Spleen (tissue), 7 donors: ENCODE measurements around the gene RSAD1.

Experiments
- CTCF ChIP-seq, 11 experiments: fragments of 200-600 bp in 7 of 11; fragments of 450-650 bp in 4 of 11; sonication (generic) in 4 of 11; IDR thresholded peaks in 8 of 11; conservative IDR thresholded peaks in 3 of 11; 1 replicate in 7 of 11; 2 replicates in 4 of 11; pipeline versions ENCODE4 v1.4.0 to v1.8.0; 2016 to 2021; ENCODE audit warnings: antibody characterized with exemption in 11 of 11, inconsistent platforms in 4 of 11, mild to moderate bottlenecking in 1 of 11
- POLR2A ChIP-seq, 3 donors: fragments of 450-650 bp; IDR thresholded peaks; one replicate each; pipeline ENCODE4 v1.5.1; 2017; ENCODE audit warnings: antibody characterized with exemption in 3 of 3, mild to moderate bottlenecking in 1 of 3
- donor health status: DM: no; HTN: no; CAD: no; lungs with moderate emphysema.
- donor health status: DM: no; HTN: no; CAD: no.
- donor health status: DM: no; HTN: no; CAD: no.

GRCh38 chr17:50532452-50533024 is 53.9 kb downstream of the RSAD1 start, which contains the start of gene EPN3:
- no peak for TF ChIP-seq CTCF (IDR thresholded peaks at IDR 0.05 in 8 of 11, conservative IDR thresholded peaks at IDR 0.05 in 3 of 11)
- no peak for TF ChIP-seq POLR2A (IDR thresholded peaks at IDR 0.05)
